ENCODE results near the gene SLC16A10.

SLC16A10 gene

DNA sequence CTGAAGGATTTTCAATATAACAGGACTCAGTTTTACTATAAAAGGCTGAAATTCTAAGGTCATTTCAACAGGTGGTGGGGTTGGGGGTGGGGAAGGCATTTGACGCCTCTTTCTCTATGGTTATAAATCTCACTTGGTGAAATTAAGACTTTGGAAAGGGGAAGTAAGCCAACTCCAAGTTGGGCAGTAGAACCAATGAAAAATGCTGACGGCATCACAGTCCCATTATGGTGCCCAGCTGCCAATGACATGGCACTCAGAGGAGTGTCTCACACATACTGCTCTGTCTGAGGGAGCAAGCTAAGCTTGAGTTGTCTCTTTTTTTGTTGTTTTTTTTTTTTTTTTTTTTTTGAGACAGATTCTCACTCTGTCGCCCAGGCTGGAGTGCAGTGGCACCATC, 4.7 kb downstream of the SLC16A10 start:
- TF ChIP-seq CTCF (IDR thresholded peaks at IDR 0.05): no peak

GRCh38 chr6:111096246-111096645, 8.9 kb downstream of the SLC16A10 start:
- TF ChIP-seq CTCF (IDR thresholded peaks at IDR 0.05): no peak

GRCh38 chr6:111098597-111098996, 11.3 kb downstream of the SLC16A10 start:
- no peak for TF ChIP-seq CTCF (IDR thresholded peaks at IDR 0.05)

GRCh38 chr6:111101987-111102386, 14.7 kb downstream of the SLC16A10 start:
- no peak for TF ChIP-seq CTCF (IDR thresholded peaks at IDR 0.05)

DNA sequence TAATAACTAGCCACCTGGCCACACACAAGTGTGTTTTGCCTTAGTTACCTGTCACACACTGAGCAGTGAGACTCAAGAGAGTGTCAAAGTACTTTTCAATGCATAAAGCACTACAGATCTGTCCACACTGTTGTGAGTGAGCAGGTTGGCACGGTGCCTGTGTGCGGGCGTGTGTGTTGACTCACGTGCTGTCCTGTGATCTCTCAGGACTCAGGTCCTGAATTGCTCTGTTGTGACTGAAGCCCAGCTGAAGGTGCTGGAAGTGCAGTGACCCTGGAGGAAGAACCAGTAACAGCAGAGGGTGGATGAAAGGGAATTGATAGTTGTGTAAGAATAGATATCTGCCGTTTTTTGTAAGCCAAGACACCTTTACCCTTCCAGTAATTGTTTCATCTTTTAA, 18.3 kb downstream of the SLC16A10 start:
- no peak for TF ChIP-seq CTCF (IDR thresholded peaks at IDR 0.05)

DNA sequence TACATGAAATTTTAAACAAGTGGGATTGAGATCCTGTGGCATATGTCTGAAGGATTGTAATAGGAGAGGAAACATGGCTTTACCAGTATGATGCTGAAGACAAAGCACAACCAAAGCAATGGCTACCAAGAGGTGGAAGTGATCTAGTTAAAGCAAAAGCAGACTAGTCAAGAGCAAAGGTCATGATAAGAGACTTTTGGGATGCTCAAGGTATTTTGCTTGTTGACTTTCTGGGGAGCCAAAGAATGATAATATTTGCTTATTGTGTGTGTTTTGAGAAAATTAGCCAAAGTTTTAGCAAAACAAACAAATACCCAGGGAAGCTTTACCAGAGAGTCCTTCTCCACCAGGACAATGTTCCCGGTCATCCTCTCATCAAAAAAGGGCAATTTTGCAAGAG, 20.3 kb downstream of the SLC16A10 start:
- no peak for TF ChIP-seq CTCF (IDR thresholded peaks at IDR 0.05)

- no peak for TF ChIP-seq CTCF (IDR thresholded peaks at IDR 0.05)
These were observed 22.7 kb downstream of the SLC16A10 start for GRCh38 chr6:111110036-111110435.

- no peak for TF ChIP-seq CTCF (IDR thresholded peaks at IDR 0.05)
These were observed 26.2 kb downstream of the SLC16A10 start for GRCh38 chr6:111113336-111114086.

All from LNCAP (cell line).